Right renal cortex interstitium (tissue), 3 donors: Measurements from ENCODE around the gene HAPSTR1. TPM values are rescaled to one million over a fixed set of nuclear protein-coding genes. Genes with fewer than 3 reads are reported as not detected.
"Not testable (repeated sequence)": the region's sequence is repeated elsewhere in the genome, so short reads cannot be mapped to it uniquely, and the experiment has no call there.

Experiments used
- DNase-seq, 3 donors: peaks; one replicate each; pipeline ENCODE4 v3.0.0-alpha.2; 2013; ENCODE audit warnings: low read depth in 3 of 3, low spot score in 2 of 3
- polyA plus RNA-seq, 3 donors: library from polyadenylated mRNA; unstranded; fragments of 120-200 nt; gene quantifications; one replicate each; pipeline ENCODE4 v1.2.1, GENCODE V29; 2013; ENCODE audit not compliant: insufficient read length in 3 of 3

The HAPSTR1 gene, protein sequence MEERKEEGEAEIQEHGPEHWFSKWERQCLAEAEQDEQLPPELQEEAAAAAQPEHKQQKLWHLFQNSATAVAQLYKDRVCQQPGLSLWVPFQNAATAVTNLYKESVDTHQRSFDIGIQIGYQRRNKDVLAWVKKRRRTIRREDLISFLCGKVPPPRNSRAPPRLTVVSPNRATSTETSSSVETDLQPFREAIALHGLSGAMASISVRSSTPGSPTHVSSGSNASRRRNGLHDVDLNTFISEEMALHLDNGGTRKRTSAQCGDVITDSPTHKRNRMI
- polyA plus RNA-seq, result 10 to 100 TPM; 48.1 to 49.0 (median 48.6) TPM

DNA sequence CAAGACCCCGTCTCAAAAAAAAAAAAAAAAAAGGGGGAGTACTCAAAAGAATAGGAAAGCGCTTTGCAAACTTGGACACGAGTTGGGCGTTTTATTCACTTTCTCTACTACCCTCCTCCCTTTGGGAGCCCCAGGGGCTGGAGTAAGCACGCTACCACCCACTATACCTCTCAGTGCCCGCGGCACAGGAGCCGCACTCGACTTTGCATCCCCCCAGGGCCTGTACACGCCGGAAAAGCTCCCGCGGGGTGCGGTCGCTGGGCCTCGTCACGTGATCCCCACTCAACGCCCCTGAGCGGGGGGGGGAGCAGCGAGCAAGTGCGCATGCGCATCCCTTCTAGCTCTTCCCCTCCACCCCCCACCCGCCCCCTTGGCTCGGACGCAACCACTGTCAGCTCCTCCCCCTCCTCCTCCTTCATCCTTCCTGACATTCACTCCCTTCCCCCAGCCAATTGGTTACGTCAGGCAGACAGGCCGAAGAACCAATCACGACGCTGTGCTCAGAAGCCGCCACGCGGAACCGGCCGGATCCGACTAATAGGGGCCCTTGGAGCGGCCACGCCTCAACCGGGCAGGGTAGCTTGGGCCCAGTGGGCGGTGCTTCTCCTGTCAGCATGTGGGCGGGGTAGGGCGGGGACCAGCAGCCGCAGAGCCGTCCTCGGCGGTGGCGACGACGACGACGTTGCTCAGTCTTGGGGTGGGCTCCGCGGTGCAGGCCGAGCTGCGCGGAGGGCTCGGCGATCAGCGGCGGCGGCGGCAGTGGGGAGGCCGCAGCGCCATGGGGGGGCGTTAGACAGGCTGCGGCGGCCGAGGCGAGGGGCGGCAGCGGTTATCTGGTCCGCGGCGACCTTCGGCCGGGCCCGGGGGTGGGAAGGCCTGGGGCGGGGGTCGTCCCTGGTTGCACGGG is at the start of gene HAPSTR1:
Gene HAPSTR1, plus strand, starts transcription at position 685 of the 907 bp plus-strand sequence. CDS start 401 bp downstream, outside the sequence.
- DNase-seq, result peak; percentile 98 to 99 (median 99)

DNA sequence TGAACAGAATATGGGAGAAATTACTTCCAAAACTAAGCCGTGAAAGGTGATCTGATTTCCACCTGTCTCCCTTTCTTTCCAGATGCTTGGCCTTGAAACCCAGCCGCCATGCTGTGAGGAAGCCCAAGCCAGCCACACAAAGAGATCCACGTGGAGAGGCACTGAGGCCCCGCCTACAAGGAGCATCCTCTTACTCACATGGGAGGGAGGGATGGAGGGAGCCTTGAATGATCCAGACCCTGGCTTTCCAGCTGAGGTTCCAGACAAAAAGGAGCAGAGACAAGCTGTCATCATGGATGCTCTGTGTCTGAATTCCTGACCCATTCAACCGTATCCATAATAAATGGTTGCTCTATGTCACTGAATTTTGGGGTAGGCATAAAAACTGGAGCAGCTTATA is 48.9 kb upstream of the HAPSTR1 start:
- DNase-seq, result no peak

DNA sequence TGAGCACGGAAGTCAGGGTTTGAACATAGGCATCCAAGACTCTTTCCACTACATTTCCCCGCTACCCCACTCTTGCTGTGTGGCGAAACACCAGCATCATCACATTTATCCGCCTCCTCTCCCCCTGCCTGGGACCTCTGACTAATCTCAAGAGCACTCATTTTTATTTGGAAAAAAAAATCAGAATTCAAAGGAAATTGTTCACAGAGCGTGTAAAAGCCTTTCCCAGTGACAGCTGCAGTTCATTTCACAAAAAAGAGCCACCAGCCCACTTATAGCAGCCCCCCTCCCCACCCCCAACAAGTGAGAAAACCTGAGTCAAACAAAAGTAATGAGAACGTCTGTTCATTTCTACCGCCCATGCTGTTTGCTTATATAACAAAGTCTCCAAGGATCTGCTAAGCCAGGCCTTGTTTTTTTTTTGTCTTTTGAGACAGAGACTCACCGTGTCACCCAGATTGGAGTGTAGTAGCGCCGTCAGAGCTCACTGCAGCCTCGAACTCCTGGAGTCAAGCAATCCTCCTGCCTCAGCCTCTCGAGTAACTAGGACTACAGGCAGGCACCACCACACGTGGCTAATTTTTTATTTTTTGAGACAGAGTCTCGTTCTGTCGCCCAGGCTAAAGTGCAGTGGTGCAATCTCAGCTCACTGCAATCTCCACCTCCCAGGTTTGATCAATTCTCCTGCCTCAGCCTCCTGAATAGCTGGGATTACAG is 48.3 kb upstream of the HAPSTR1 start:
- no peak for DNase-seq

DNA sequence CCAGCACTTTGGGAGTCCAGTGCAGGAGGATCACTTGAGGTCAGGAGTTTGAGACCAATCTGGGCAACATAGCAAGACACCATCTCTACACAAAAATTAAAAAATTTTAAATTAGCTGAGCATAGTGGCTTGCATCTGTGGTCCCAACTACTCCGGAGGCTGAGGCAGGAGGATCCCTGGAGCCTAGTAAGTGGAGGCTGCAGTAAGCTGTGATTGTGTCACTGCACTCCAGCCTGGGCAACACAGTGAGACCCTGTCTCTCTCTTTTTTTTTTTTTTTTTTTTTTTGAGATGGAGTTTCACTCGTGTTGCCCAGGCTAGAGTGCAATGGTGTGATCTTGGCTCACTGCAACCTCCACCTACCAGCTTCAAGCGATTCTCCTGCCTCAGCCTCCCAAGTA is 45.9 kb upstream of the HAPSTR1 start:
- DNase-seq, result not testable (repeated sequence)

DNA sequence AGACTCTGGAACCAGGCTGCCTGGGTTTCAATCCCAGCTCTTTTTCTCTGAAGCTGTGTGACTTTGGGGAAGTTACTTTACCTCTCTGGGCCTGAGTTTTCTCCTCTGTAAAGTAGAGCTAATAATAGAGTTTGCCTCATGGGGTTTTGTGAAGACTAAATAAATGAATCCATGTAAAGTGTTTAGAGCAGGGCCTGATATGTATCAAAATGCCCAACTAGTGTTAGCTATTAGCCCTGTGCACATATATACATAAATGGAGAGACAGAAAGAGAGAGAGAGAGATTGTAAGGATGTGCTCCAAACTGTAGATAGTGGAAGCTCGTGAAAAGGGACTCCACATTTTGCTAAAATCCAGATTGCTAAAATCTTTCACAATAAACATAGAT is 44.8 kb upstream of the HAPSTR1 start:
- no peak for DNase-seq

DNA sequence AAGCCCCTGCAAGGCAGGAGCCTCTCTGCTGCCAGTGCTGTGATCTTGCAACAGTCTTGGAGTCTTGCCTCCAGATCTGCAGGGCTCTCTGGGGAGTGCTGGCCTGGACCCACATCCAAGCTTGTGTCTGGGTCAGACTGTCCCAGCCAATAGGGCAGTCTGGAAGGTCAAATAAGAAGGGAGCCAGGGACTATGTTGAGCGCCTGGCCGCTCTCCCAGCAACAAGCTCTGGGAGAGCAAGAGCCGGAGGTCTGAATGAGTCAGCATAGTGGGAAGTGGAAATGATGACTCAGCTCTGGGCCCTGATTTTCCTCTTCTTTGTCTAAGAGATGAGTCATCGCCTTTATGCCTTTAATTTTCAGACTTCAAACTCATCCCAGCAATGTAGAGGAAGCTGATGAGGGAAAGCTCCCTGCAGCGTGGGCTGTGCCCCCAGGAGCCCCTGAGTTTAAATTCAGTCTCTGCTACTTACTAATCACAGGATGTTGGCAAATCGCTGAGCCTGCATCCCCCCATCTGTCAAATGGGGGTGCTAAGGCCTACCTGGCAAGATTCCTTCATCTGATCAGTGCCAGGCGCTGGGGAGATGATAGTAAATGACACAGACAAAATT is 43.6 kb upstream of the HAPSTR1 start:
- no peak for DNase-seq

DNA sequence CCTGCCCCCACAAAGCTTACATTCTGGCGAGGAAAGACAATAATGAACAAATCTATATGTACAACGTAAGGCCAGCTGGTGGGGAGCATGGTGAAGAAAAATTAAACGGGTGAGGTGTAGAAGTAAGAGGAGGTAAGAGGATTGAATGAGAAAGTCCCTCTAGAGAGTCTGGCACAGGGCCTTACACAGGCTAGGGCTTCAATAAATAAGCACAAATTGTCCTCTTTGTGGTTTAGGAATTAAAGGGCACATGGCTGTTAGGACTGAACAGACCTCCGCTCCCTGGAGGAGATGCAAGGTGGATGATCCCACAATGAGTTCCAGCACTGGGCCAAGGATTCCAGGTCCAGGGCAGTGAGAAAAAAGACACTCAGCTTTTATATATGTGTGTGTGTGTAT is 43.1 kb upstream of the HAPSTR1 start:
- no peak for DNase-seq

DNA sequence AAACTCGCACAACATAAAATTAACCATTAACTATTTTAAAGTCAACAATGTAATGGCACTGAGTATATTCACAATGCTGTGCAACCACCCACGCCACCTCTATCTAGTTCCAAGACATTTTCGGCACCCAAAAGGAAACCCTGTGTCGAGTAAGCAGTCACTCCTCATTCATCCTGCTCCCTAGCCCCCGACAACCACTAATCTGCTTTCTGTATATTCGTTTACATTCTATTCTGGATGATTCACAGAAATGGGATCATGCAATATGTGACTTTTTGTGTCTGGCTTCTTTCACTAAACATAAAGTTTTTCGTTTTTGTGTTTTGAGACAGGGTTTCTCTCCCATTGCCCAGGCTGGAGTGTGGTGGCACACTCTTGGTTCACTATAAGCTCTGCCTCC is 42.2 kb upstream of the HAPSTR1 start:
- no peak for DNase-seq

DNA sequence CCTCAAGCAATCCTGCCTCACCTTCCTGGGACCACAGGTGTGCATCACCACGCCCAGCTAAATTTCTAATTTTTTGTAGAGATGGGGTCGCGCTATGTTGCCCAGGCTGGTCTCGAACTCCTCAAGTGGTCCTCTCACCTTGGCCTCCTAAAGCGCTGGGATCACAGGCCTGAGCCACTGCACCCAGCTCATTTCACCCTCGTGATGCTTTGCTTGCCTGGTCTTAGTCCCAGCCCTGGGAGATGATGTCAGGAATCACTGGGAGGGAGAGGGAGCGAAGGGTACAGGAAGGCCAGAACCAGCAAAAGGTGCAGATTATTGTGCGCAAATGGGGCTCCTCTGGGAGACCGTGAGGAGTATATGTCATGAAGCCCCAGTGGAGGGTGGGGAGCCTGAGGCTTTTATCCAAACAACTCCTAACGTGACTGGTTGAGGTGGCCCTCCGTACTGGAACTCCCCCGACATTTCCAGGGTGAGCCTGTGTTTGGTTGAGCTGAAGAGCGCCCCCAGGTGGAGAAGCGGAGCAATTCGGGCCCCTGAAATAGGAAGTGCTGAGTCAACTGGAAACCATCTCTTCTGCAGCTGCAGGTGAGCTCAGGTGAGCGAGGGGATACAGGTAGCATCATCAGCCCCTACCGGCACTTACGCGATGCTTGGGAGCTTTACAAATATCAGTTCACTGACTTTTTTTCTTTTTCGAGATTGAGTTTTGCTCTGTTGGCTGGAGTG is 41.2 kb upstream of the HAPSTR1 start:
- no peak for DNase-seq

DNA sequence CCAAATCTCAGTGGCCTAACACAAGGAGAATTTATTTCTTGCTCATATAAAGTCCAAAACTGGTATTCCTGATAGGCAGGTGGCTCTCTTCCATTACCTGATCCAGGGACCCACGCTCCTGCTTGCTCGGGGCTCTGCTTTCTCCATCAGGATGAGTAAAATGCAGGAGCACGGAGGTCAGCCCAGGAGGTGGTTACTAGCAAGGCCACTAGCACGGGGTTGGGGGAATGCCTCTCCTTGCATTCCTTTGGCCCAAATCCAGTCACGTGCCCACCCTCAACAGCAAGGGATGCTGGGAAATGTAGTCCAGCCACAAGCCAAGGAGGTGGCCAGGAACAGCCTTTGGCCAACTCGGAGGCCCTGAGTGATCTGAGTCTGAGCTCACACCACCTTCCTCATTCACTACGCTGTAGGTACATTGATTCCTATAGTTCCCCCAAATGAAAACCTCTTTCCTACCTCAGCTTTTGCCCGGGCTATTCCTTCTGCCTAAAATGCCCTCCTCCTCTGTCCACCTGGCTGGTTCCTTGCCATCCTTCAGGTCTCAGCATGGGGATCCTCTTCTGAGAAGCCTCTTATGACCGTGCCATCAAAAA is 38.3 kb upstream of the HAPSTR1 start:
- peak in 1 of 3 donors; percentile 36 for DNase-seq

DNA sequence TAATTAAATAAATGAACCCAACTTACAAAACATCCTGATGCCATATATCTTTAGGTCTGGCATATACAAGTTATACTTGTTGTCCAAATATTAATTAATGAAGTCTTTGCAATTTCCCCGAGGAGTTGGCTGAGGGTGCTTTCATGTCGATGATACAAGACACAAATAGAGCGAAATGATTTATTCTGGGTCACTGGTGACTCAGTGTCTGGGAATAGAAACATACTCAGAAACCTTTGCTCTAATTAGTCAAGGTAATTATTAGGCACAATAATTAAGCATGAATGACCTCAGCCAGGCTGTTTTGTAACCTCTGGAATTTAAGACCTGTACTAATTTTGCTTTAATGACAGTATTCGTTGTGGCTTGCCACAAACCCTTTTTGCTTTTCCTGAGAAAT is 37.0 kb upstream of the HAPSTR1 start:
- DNase-seq, result no peak

DNA sequence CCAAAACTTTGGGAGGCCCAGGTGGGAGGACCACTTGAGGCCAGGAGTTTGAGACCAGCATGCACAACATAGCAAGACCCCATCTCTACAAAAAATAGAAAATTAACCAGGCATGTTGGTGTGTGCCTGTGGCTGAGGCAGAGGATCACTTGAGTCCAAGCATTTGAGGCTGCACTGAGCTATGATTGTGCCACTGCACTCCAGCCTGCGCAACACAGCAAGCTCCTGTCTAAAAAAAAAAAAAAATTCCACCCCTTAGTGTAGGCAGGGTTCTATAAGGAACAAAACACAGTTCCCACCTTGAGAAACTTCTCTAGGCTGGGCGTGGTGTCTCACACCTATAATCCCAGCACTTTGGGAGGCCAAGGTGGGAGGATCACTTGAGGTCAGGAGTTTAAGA is 36.3 kb upstream of the HAPSTR1 start:
- DNase-seq, result no peak

DNA sequence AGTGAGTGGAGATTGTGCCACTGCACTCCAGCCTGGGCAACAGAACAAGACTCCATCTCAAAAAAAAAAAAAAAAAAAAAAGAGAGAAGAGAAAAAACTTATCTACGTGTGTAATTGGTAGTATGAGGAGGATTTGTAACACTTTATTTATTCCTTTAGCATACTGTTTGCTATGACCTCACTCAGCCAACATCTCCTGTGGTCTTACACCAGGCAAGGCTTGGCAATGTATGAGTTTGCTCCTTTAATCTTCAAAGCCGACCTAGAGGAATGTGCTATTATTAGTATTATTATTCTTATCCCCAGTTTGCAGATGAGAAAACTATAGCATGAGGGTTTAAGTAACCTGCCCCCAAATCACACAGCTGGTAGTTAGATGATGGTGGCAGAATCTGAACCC is 35.8 kb upstream of the HAPSTR1 start:
- no peak for DNase-seq

DNA sequence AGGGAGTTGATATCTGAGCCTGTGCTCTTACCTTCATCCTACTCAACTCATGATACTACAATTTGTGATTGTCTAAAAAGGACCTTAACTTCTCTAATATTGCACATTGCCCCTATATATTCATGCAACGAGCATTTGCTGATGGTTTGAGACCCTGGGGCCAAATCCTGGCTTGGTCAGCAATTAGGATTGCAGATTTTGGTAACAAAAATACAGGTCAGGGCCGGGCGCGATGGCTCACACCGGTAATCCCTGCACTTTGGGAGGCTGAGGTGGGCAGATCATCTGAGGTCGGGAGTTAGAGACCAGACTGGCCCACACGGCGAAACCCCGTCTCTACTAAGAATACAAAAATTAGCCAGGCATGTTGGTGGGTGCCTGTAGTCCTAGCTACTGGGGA is 35.4 kb upstream of the HAPSTR1 start:
- no peak for DNase-seq

DNA sequence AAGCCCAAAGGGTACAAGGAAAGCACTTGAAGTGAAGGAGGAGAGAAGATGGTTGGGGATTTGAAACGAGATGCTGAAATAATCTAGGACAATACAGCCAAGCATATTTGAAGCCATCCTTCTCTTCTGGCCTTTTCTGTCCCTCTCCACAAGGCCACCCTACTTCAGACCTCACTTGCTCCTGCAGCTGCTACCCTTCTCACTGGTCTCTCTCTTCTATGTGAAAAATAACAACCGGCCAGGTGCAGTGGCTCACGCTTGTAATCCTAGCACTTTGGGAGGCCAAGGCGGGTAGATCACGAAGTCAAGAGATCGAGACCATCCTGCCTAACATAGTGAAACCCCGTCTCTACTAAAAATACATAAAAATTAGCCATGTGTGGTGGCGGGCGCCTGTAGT is 33.2 kb upstream of the HAPSTR1 start:
- DNase-seq, result no peak

DNA sequence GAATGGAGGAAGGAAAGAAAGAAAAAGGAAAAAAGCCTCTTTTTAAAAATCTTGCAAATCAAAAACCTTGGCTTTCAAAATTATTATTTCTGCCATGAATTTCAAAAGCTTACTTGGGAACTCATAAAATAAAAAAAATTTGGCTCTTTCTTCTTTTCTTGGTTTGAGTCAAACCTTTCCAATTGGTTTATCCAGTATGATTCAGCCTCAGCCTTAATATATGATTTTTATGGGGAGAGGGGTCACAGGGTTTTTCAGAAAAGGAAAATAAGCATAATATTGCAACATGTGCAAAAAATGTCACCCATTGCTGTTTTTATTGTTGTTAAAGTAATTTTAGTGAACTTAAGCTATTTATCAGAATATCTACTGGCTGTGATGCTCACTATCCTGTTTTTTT is 31.2 kb upstream of the HAPSTR1 start:
- no peak for DNase-seq

DNA sequence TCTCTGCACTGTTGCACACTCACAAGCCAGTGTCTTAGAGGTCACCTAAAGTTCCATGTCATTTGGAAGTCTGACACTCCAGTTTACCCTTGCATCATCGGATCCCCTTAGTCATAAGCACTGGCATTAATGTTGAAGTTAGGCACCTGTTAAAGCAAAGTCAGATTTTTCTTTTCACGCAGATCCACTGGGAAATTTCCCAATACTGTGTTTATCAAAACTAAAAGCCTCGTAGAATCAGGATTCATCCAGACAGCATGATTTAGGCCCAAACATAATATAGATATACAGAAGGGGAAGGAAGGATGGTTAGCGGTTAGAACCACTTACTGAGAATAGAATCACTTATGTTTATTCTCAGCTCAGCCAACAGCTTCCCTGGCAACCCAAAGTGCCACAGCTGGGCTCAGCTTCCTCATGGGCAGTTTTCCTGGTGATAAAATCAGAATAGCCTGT is 30.1 kb upstream of the HAPSTR1 start:
- no peak for DNase-seq

DNA sequence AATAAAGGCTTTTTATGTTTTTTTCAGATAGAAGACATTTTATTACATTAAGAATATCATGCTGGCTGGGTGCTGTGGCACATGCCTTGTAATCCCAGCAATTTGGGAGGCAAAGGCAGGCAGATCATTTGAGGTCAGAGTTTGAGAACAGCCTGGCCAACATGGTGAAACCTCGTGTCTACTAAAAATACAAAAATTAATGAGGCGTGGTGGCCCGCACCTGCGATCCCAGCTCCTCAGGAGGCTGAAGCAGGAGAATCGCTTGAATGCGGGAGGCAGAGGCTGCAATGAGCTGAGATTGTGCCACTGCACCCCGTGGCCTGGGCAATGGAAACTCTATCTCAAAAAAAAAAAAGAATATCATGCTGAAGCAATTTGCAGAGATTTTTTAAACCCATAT is 29.1 kb upstream of the HAPSTR1 start:
- no peak for DNase-seq

DNA sequence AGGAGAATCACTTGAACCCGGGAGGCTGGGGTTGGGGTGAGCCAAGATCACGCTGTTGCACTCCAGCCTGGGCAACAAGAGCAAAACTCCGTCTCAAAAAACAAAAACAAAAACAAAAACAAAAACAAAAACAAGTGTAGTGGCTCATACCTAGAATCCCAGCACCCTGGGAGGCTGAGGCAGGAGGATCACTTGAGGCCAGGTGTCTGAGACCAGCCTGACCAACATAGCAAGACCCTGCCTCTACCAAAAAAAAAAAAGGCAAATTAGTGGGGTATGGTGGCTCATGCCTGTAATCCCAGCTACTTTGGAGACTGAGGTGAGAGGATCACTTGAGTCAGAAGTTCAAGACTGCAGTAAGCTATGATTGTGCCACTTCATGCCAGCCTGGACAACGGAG is 26.4 kb upstream of the HAPSTR1 start:
- no peak for DNase-seq

DNA sequence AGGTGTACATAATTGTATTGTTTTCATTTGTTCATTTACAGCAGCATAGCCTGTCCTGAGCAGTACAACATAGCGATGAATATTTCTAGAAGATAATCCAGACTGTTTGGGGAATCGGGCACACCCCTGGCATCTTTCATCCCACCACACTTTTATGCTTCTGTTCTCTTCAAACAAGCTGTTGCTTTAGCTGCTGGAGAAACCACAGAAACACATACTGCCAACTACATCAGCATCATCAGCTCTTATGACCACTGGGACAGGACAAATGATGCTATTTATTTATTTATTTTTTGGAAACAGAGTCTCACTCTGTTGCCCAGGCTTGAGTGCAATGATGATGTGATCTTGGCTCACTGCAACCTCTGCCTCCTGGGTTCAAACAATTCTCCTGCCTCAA is 22.6 kb upstream of the HAPSTR1 start:
- no peak for DNase-seq
